ENCODE data around the gene EHD4.

DNA sequence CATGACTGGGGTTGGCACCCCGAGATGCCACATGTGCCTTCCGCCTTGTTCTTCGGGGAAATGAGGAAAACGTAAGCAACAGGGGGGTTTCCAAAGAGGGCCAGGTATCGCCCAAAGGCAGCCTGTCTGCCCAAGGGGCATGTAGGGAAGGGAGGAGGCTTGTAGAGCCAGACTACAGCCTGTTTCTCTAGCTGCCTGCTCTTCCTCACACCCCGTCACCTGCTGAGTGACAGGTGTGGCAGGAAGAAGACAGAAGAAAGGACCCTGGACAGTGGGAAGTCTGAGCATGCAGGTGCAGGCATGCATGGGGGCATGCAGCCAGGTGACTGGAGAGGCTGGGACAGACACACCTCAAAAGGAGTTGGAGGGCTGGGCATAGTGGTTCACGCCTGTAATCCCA, 38.7 kb upstream of the EHD4 start:
- TF ChIP-seq POLR2A (IDR thresholded peaks at IDR 0.05; ENCODE audit: low read length) (no peak), GATA1 (IDR thresholded peaks at IDR 0.05; ENCODE audit: low read depth, low read length) (no peak)

Measured in erythroblast (primary cell).